GM21786 (cell line): ENCODE data around the gene CPA1.
"Not testable (repeated sequence)": the region's sequence is repeated elsewhere in the genome, so short reads cannot be mapped to it uniquely, and the experiment has no call there.

ENCODE experiments used
- ATAC-seq: cut with Tn5 transposase; IDR thresholded peaks from one replicate; pipeline ENCODE4 v1.9.1; 2021; ENCODE audit not compliant: unreplicated experiment

CPA1 gene

DNA sequence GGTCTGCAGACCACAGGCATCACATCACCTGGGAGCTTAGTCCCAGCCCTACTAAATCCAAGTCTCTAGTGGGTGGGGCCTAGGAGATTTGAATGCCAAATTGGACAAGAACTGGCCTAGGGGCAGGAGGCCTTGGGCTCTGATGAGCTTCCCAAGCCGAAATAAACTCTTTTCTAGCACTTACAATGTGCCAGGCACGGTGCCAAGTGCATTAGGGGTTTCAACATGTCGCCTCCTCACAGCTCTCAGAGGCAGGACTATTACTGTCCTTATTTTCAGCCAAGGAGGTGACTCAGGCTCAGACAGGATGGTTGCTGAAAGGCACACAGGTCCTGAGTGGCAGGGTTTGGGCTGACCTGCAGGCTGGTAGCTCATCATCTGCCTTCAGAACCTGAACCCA is 9.2 kb upstream of the CPA1 start:
- ATAC-seq = no peak

DNA sequence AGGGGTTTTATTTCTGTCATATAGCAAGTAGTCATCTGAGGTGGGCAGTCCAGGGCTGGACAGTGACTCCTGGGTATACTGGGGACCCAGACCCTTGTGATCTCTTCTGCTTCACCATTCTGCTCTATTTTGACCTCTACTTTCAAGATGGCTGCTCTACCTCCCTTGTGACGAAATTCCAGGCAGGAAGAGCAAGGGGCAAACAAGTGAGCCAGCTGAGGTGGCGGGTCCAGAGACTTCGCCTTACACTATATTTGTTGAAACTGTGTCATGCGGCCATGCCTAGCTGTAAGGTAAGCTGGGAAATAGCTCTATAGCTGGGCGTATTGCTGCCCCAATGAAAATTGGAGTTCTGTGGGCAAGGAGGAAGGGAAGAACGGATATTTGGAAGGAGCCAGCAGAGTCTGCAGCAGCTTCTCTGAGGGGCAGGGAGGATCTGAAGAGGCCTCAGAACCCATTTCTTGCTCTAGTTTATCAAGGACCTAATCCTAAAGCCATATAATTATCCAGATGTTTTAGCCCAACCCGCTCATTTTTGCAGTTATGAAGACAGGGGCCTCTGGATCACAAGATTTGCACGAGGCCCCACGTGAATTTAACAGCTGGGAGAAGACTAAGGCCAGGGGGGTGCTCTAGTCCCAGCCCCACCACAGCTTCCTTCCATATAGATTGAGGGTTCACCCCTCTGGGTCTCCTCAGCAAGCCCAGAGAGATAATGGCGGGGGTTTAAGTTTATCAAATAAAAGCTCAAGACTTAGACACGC is 7.7 kb upstream of the CPA1 start:
- ATAC-seq = no peak

DNA sequence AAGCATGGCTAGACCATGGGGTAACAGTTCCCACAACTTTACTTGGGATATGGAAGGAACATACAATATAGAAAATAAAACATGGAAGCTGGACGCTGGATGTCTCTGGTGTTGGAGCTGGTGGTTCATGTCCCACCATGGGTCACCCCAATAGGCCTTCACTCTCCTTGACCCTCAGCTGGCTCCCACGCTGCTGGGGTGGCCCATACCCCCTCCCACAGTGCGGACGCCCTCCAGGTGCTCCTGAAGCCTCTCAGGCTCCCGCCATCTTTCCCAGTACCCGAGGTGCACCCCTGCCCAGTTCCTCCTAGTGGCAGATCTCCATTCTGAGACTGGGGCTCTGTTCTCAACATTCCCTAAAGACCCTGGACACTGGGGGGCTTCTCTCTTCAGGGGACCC is 5.8 kb upstream of the CPA1 start:
- no peak for ATAC-seq

DNA sequence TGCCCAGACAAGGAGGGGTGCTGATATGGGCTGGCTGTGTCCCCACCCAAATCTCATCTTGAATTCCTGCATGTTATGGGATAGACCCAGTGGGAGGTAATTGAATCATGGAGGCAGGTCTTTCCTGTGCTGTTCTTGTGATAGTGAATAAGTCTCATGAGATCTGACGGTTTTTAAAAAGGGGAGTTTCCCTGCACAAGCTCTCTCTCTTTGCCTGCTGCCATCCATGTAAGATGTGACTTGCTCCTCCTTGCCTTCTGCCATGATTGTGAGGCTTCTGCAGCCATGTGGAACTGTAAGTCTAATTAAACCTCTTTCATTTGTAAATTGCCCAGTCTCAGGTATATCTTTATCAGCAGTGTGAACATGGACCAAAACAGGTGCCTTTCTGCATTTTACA is 3.8 kb upstream of the CPA1 start:
- not testable (repeated sequence) for ATAC-seq

DNA sequence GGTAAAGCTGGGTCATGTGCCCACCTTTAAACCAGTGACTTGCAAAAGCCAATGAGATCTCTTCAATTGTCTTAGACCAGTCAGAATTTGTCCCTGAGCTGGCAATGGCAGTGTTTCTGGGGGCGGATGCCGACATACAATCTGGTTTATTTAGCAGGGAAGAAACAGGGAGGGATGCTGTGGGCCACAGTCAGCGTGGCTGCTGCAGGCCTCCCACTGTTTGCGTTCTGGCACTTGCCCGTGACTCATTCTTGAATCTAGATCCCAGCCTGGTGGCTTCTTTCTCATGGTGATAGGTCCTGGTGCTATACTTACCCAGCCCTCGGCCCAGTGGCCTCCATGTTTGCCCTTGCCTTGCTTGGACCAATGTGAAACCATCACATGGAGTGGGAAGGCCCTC is 3.1 kb upstream of the CPA1 start:
- no peak for ATAC-seq

DNA sequence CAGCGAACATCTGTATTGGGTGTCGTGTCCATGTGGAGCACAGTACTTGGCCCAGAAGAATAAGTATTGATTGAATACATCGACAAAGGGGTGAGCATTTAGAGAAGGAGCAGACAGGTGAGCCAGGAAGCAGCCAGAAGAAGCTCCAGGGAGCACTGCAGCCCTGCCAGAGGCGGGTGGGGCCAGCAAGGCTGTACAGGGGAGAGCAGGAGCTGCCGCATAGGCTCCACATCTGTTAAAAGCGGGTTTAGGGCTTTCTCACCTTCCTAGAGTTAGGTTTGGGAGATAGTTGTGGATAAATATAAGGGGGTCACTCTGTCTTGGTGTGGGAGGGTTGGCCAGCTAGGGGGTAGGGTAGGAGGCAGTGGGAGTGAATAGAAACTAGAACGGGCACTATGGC is 1.3 kb upstream of the CPA1 start:
- ATAC-seq = no peak

DNA sequence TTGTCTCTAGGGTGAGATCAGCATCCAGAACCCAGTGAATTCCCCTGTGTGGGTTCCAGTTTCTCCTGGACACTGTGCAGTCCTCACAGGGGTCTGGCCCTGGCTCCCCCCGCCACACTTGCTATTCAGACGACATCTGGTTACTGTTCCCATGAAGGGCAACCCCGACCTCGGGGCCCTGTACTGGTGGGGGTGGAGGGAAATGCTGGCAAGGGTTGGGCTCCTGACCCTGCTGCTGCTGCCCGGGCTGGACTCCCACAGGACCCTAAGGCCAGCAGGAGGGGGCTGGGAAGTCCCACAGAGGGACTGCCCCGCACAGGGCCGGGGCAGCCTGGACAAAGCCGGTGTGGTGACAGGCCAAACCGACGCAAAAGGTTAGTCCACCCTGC is 768 bp upstream of the CPA1 start:
- no peak for ATAC-seq

DNA sequence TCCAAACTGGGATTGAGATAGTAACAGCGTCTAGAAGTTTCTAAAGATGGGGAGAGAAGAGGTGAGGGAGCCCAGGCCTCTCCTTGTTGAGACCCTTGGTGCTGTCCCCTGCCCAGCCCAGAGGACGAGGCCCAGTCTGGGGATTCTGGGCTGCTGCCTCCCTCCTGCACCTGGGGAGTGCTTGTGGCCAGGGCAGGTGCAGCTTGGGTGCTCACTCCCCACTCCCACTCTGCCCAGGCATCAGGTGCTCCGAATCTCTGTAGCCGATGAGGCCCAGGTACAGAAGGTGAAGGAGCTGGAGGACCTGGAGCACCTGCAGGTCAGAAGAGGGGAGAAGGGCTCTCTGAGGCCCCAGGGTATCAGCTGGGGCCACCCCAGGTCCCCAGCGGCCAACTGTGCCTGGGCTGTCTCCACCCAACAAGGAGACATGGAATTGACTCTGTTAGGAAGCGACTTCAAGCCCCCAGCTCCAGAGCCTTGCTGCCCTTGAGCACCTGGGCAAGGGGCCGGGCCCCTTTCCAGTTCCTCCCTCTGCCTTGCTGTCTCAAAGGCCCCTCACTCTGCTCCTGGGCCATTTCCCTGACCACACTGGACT is 664 bp downstream of the CPA1 start:
- ATAC-seq = no peak

DNA sequence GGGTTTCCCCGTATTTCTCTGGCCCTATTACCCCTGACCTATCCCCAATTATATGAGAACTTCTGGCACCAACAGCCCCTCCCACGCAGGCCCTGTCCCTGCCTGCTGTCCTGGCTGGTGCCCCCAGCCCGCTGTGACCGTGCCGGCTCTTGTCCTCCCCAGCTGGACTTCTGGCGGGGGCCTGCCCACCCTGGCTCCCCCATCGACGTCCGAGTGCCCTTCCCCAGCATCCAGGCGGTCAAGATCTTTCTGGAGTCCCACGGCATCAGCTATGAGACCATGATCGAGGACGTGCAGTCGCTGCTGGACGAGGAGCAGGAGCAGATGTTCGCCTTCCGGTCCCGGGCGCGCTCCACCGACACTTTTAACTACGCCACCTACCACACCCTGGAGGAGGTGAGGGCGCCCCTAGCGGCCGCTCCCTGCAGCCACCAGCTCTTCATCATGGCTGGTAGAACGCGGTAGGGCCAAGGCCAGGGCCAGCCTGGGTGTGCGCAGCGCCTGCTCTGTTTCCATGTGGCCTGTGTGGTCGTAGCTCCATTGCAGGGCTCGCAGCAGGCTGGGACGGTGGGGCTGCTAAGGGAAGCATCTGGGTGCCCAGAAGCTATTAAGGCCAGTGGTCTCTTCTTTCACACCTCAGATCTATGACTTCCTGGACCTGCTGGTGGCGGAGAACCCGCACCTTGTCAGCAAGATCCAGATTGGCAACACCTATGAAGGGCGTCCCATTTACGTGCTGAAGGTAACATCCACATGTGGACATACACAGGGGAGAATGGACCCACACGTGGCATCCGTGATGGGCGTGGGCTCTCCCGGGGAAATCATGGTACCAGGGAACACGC is 1.4 kb downstream of the CPA1 start:
- no peak for ATAC-seq

DNA sequence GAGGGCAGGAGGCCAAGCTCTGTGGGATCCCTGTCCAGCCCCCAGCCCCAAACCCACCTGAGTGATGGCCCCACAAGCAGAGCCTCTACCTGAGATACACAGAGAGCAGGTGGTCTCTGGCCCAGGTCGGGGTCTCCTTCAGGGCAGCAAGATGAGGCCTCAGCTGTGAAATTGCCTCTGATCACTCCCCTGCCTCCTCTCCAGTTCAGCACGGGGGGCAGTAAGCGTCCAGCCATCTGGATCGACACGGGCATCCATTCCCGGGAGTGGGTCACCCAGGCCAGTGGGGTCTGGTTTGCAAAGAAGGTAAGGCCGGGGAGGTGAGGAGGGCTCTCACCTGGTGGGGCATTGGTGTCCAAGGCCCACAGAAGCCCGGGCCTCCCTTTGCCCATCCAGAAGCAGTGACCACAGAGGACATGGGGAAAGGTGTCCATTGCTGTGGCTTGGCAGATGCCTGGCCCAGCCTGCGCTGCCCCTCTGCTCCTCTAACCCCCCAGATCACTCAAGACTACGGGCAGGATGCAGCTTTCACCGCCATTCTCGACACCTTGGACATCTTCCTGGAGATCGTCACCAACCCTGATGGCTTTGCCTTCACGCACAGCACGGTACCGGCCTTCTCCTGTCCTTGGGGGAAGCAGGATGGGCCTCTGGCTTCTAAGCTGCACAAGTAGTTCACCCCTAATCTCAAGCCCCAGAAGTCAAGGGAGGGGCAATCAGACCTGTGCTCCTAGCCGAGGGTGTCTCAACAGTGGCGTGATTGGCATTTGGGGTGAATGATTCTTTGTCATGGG is 3.1 kb downstream of the CPA1 start:
- no peak for ATAC-seq

DNA sequence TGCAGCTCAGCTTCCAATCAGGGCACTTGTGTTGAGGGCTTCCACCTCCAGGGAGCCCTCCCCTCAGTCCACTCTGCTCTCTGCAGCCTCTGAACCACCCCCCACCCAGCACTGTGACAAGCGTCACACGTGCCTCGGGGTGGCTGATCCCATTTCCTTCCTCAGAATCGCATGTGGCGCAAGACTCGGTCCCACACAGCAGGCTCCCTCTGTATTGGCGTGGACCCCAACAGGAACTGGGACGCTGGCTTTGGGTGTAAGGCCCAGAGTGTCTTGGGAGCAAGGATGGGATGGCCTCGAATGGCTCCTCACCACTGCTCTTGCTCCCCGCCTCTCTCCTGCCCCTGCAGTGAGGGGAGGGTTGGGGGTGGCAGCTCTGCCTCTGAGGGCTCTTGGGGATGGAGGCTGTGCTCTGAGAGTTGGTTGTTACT is 4.1 kb downstream of the CPA1 start:
- no peak for ATAC-seq

DNA sequence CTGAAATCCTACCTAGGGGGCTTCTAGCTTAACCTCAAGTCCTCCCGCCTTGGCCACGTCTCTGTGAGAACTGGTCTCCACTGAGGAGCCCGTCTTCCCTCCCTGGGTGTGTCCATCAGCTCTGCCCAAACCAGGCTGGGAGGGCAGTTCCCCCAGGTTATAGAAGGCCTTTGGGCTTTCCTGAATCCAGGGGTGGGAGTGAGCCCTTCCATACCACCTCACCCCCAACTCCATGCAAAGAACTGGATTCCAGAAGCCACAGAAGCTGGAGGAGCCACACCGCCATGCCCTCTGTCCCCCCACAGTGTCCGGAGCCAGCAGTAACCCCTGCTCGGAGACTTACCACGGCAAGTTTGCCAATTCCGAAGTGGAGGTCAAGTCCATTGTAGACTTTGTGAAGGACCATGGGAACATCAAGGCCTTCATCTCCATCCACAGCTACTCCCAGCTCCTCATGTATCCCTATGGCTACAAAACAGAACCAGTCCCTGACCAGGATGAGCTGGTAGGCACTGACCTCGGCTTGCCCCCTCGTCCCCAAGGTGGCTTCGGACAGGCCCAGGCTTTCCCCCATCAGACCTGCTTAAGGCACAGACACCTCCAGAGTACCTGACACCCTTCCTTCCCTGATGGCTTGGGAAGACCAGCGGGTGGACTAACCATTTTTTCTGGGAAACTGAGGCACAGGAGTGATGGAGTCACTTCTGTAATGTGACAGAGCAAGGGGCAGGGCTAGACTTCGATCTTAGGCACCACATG is 4.7 kb downstream of the CPA1 start:
- no peak for ATAC-seq

DNA sequence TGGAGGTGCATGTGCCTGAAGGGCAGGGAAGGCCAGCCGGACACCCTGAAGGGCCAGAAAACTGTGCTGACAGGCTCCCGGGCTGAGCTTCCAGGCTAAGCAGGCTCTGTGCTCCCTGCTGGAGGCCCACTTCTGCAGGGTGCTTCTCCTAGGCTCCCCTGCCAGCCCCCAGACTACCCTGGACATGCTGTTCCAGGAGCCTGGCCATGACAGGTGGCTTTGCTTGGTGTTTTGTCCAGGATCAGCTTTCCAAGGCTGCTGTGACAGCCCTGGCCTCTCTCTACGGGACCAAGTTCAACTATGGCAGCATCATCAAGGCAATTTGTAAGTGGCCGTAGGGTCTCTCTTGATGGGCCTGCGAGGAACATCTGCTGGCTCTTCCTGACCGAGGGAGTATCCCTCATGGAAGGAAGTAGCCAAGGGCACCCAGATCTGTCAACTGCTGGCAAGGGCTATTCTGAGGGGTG is 5.3 kb downstream of the CPA1 start:
- no peak for ATAC-seq

DNA sequence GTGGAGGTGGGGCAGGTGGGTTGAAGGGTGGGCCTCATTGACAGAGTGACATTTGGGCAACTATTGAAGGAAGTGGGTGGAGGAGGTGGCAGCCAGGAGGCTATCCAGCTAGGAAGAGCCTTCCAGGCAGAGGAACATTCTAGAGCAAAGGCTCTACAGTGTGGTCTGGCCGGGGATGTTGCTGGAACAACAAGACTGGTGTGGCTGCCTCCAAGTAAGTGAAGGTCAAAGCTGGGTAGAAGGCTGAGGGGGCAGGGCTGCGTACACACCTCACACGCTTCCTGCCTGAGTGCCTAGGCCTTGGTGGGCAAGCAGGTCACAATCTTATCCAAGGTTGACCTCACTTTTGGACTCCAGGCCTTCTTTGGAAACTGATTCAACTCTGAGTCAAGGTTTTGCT is 6.6 kb downstream of the CPA1 start:
- ATAC-seq = no peak

DNA sequence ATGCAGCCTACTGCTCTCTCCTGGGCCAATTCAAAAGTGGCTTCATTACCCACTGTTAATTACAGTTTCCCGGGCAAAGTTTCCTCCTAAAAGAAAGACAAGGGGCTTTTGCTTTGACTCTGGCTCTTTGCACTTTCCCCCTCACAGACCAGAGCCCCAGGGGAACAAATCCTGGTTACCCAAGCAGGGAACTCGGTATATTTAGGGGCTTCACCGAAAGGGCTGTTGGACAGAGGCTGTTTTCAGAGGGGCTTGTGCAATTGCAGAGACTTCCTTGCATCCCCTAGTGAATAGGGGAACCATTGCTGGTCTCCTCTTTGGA is 7.0 kb downstream of the CPA1 start:
- ATAC-seq = no peak

DNA sequence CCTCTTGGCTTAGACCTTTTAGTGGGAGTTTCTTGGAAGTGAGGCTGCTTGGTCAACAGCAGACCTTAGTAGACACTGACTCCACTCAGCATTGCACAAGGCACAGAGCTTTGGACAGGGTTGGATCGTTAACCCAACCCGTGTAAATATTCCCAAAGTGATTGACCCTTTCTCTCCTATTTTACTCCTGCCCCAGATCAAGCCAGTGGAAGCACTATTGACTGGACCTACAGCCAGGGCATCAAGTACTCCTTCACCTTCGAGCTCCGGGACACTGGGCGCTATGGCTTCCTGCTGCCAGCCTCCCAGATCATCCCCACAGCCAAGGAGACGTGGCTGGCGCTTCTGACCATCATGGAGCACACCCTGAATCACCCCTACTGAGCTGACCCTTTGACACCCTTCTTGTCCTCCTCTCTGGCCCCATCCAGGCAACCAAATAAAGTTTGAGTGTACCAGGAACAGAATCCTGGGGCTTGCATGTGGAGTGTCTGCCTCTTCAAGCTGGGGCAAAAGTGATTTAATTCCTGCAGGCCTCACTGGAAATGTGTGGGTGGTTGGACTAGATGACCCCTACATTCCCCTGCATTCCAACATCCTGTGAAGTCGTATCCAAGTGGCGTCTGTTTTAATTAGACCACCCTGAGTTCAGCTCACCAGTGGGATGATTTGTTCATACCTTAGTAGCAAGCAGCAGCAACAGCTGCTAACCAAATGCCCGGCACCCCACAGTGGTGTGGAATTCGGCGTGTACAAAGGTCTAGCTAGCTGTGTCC is 7.5 kb downstream of the CPA1 start:
- no peak for ATAC-seq

DNA sequence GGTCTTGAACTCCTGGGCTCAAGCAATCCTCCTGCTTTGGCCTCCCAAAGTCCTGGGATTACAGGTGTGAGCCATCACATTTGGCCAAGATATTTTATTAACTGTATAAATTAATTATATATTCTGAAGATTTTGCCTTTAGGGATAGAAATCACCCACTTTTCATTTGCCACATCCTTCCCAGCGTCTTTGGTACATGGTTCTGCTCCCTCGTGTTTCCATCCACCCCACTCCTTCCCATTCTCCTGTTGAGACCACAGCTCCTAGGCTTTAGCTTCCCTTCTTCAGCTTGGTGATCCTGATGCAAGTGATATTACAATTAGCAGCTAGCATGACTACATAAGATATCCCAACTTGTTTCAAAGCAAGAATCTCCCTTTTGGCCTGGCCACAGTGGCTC is 8.4 kb downstream of the CPA1 start:
- no peak for ATAC-seq

DNA sequence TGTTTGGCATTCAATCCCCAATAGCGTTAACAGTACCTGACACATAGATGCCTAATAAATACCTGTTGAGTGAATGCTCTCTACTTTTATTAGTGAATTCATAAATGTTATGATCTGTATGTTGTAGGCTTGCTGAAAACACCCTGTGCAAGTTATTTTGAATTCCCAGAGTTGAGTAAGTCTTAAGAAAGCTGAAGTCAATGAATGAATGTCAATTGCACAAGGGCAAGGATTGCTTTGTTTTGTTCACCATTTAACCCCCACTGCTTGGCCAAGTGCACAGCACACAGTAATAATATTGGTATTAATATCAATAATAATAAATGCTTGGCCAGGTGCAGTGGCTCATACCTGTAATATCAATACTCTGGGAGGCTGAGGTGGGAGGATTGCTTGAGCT is 10.2 kb downstream of the CPA1 start:
- no peak for ATAC-seq

DNA sequence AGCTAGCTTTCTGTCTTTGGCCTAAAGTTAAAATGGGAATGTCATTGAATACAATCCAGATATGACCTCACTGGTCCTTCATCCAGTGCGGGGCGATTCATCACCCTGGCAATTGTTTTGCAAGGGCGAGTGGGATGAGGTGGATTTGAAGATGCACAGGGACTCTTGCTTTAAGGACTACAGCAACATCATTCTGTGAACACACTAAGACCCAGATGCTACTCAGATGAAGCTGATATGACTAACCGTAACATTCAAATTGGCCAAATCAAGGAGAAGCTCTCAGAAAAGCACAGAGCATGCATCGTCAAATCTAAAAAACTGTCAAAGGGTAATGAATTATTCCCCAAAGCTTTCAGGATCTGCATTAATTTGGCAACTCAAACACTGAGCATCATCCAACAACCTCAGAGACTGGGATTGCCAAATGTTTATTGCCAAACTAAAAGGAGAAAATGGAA is 12.8 kb downstream of the CPA1 start:
- ATAC-seq = no peak
